Ectodermal cell (in vitro differentiated cells): ENCODE data around the gene KLF13. TPM values are rescaled to one million over a fixed set of nuclear protein-coding genes. Genes with fewer than 3 reads are reported as not detected.

Experiments used
- H3K27ac ChIP-seq: 2 replicates; pipeline ENCODE4 v1.7.0; 2013; ENCODE audit warnings: mild to moderate bottlenecking, low read depth, low read length; ENCODE audit not compliant: insufficient read depth, poor library complexity, severe bottlenecking
- H3K27me3 ChIP-seq: 2 replicates; pipeline ENCODE4 v1.7.0; 2013; ENCODE audit warnings: mild to moderate bottlenecking, low read length; ENCODE audit not compliant: insufficient read depth, control insufficient read depth, poor library complexity, severe bottlenecking
- H3K36me3 ChIP-seq: one replicate; pipeline ENCODE4 v1.7.0; 2013; ENCODE audit warnings: low read length; ENCODE audit not compliant: control insufficient read depth, insufficient read depth
- H3K4me1 ChIP-seq: one replicate; pipeline ENCODE4 v1.7.0; 2013; ENCODE audit warnings: low read length; ENCODE audit not compliant: control insufficient read depth, insufficient read depth
- H3K4me3 ChIP-seq: 2 replicates; pipeline ENCODE4 v1.7.0; 2013; ENCODE audit warnings: low read depth, low read length, control low read depth; ENCODE audit not compliant: insufficient read depth
- H3K9me3 ChIP-seq: 2 replicates; pipeline ENCODE4 v1.7.0; 2013; ENCODE audit warnings: mild to moderate bottlenecking, low read length, moderate library complexity; ENCODE audit not compliant: control insufficient read depth
- WGBS, 2 experiments: methylation state at CpG; one replicate each; pipeline ENCODE4 v1.1.7; 2013; ENCODE audit warnings: missing lambda C conversion rate in 2 of 2; 5-methylcytosine and 5-hydroxymethylcytosine counted together
- polyA plus RNA-seq, 4 experiments: library from polyadenylated mRNA; stranded (reverse); fragments of 50-300 nt; gene quantifications; one replicate each; pipeline ENCODE4 v1.2.3, GENCODE V29; 2013

Gene KLF13
- 31.5 TPM for polyA plus RNA-seq (2013, experiment 1 of 4)
- polyA plus RNA-seq (2013, experiment 2 of 4): 37.0 TPM
- 32.8 TPM for polyA plus RNA-seq (2013, experiment 3 of 4)
- polyA plus RNA-seq (2013, experiment 4 of 4): 40.1 TPM

- no peaks in the 10 kb centered on the region for H3K9me3 ChIP-seq
- H3K27ac ChIP-seq: peak within 1 kb of the TSS; percentile 63
- H3K27me3 ChIP-seq: peaks cover 30% of the 10 kb centered on the region
- no peaks in the 10 kb centered on the region for H3K36me3 ChIP-seq
- WGBS, 2 experiments: 0% methylated on average over 99 of the region's 99 CpGs
- H3K4me3 ChIP-seq: peak within 1 kb of the TSS; percentile 77
- peaks cover 17% of the 10 kb centered on the region for H3K4me1 ChIP-seq
Measured at GRCh38 chr15:31326156-31326874, at the start of gene KLF13. Gene KLF13, plus strand, starts transcription at chr15:31326835. Its CDS starts 378 bp downstream, at chr15:31327213.

DNA sequence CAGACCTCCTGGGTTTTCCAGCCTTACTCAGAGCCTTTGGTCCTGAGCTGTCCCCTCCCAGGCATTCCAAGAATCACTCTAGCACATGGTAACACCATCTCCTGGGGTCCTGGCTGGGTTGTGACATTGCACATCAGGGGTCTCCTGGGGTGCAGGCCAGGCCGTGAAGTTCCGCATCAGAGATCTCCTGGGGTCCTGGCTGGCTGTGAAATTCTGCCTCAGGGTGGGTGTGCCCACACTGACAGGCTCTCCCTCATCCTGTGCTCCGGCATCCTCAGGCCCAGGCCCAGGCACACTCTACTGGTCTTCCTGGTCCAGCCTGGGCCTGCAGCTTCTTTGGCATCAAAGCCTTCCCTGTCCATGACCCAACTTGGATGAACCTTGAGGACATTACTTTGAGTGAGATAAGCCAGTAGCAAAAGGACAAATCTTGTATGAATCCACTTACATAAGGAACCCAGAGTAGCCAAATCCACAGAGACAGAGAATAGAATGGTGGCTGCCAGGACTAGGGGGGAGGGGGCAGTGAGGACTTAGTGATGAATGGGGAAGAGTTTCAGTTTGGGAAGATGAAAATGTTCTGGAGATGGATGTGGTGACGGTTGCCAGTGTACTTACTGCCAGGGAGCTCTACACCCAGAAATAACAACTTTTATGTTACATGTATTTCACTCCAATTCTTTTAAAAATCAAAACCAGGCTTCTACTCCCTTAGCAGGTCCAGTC is 49.1 kb upstream of the KLF13 start:
- peaks cover 5% of the 10 kb centered on the region for H3K4me1 ChIP-seq
- H3K27me3 ChIP-seq: no peaks in the 10 kb centered on the region
- no peak overlapping the region for H3K4me3 ChIP-seq
- WGBS, 2 experiments: 93% methylated on average over 4 of the region's 4 CpGs
- H3K27ac ChIP-seq: no peak overlapping the region
- H3K9me3 ChIP-seq: no peaks in the 10 kb centered on the region
- H3K36me3 ChIP-seq: no peaks in the 10 kb centered on the region

GRCh38 chr15:31278061-31278445 is 48.6 kb upstream of the KLF13 start:
- Histone ChIP-seq H3K36me3 (no peaks in the 10 kb centered on the region), H3K9me3 (no peaks in the 10 kb centered on the region), H3K27ac (no peak overlapping the region), H3K4me3 (no peak overlapping the region), H3K27me3 (no peaks in the 10 kb centered on the region), H3K4me1 (peaks cover 5% of the 10 kb centered on the region)
- WGBS, 2 experiments: 86% methylated on average over 6 of the region's 6 CpGs

GRCh38 chr15:31278544-31279220 is 48.0 kb upstream of the KLF13 start:
- H3K36me3 ChIP-seq: no peaks in the 10 kb centered on the region
- peaks cover 5% of the 10 kb centered on the region for H3K4me1 ChIP-seq
- no peaks in the 10 kb centered on the region for H3K27me3 ChIP-seq
- 95 to 96% methylated on average over 18 of the region's 18 CpGs for WGBS, 2 experiments
- no peak overlapping the region for H3K27ac ChIP-seq
- no peaks in the 10 kb centered on the region for H3K9me3 ChIP-seq
- no peak overlapping the region for H3K4me3 ChIP-seq

DNA sequence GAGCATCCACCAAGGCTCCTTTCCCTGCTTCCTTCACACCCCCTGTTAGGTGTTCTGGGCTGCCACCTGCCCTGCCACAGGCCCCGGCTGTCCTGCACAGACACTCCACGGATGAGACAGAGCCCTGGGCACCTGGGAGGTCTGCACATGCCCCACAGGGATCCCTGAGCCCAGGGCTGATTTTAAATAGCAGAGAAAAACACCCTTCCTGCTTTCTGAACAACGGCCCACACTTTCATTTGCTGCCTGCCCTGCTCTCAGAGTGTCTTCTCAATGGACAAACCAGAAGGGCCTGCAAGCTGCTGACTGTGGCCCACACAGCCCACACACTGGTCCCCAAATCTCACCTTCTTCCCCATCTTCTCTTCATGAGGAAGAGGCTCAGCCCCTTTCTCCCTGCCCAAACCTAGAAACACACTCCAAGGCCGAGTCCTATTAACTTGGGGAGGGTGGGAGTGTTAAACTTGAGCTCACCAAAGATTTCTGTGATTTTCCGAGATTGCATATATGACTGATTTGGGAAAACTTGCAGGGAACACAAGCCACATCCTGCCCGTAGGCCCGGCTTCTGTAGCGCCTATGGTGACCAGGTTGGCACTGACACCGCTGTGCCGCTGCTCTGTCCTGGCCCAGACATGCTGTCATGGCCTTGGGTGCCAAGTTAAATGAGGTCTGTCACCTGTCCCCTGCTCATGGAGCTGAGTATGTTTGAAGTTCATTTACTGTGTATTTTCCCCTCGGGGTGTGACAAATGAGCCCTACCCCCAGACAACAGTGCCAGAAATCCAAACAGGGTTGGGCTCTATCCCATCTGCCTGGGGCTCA is 47.2 kb upstream of the KLF13 start:
- H3K27me3 ChIP-seq: no peaks in the 10 kb centered on the region
- H3K9me3 ChIP-seq: no peaks in the 10 kb centered on the region
- H3K4me1 ChIP-seq: peaks cover 5% of the 10 kb centered on the region
- H3K4me3 ChIP-seq: no peak overlapping the region
- 91% methylated on average over 11 of the region's 11 CpGs for WGBS, 2 experiments
- no peak overlapping the region for H3K27ac ChIP-seq
- no peaks in the 10 kb centered on the region for H3K36me3 ChIP-seq

DNA sequence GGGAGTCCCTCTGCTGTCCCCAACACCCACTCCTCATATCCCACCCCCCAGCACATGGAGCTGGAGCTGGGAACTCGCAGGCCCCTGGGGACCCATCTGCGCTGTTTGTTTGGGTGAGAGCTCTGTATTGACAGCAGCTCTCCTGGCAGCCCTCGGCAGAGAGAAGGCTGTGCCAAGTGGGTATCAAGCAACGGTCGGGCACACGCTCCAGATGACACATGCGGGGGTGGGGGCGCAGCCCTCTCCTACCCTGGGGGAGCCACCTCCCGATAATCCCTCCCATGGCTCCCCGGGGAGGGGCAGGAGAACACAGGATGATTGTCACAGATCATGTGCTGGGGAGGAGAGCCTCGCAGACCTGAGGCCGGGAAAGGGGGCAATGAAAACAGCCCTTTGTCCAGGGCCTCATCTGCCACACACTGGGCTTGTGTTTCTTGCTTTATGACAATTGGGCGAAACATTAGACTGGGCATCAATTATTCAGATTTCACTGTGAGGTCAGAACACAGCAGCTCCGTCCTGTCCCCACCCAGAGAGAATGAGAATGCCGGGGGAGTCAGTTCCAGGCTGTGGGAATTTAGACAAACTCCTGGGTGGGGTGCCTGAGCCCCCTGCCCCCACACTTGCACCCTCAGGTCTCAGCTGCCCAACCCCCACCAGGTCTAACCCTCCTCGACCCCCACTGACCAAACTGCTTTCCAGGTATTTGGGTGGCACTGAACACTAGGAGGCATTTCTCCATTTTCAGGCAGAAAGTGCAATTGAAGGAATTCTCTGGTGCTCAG is 46.4 kb upstream of the KLF13 start:
- Histone ChIP-seq H3K4me1 (peaks cover 5% of the 10 kb centered on the region), H3K27ac (no peak overlapping the region), H3K4me3 (no peak overlapping the region), H3K27me3 (no peaks in the 10 kb centered on the region), H3K9me3 (no peaks in the 10 kb centered on the region), H3K36me3 (no peaks in the 10 kb centered on the region)
- WGBS, 2 experiments: 79 to 82% methylated on average over 16 of the region's 16 CpGs

- no peaks in the 10 kb centered on the region for H3K36me3 ChIP-seq
- H3K27me3 ChIP-seq: no peaks in the 10 kb centered on the region
- H3K27ac ChIP-seq: no peak overlapping the region
- no peaks in the 10 kb centered on the region for H3K9me3 ChIP-seq
- no peak overlapping the region for H3K4me3 ChIP-seq
- 88 to 90% methylated on average over 6 of the region's 6 CpGs for WGBS, 2 experiments
- peaks cover 5% of the 10 kb centered on the region for H3K4me1 ChIP-seq
Measured at GRCh38 chr15:31280831-31281216, 45.8 kb upstream of the KLF13 start.

DNA sequence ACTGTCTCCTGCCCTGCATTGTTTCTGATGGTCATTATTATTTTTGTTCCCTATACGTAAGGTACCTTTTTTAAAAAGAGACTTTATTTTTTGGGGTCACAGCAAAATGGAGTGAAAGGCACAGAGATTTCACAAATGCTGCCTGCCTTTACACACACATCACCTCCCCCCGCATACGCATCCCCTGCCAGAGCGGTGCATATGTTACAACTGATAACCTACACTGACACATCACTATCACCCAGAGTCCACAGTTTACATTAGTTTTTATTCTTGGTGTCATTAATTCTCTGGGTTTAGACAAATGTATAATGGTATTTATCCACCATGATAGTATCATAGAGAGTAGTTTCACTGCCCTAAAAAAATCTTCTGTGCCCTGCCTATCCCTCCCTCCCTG is 43.6 kb upstream of the KLF13 start:
- H3K4me1 ChIP-seq: peaks cover 5% of the 10 kb centered on the region
- H3K27me3 ChIP-seq: no peaks in the 10 kb centered on the region
- no peak overlapping the region for H3K27ac ChIP-seq
- H3K4me3 ChIP-seq: no peak overlapping the region
- H3K36me3 ChIP-seq: no peaks in the 10 kb centered on the region
- H3K9me3 ChIP-seq: no peaks in the 10 kb centered on the region
- 89 to 95% methylated on average over 4 of the region's 4 CpGs for WGBS, 2 experiments

DNA sequence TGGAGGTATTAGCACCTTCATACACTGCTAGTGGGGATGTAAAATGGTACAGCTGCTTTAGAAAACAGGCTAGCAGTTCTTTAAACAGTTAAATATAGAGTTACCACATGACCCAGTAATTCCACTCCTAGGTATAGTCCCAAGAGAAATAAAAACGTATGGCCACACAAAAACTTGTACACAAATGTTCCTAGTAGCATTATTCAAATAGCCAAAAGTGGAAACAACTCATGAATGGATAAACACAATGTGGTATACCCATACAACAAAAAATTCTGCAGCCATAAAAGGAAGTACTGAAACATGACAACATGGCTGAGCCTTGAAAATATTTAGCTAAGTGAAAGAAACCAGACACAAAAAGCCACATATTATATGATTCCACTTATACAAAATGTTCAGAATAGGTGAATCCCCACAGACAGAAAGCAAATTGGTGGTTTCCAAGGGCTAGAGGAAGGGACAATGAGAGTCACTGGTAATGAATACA is 40.8 kb upstream of the KLF13 start:
- Histone ChIP-seq H3K4me3 (no peak overlapping the region), H3K27ac (no peak overlapping the region), H3K9me3 (no peaks in the 10 kb centered on the region), H3K27me3 (no peaks in the 10 kb centered on the region), H3K4me1 (no peaks in the 10 kb centered on the region), H3K36me3 (no peaks in the 10 kb centered on the region)
- 73 to 79% methylated on average over 1 of the region's 1 CpG for WGBS, 2 experiments
